ENCODE results near the gene TNFRSF12A.

Gene TNFRSF12A

DNA sequence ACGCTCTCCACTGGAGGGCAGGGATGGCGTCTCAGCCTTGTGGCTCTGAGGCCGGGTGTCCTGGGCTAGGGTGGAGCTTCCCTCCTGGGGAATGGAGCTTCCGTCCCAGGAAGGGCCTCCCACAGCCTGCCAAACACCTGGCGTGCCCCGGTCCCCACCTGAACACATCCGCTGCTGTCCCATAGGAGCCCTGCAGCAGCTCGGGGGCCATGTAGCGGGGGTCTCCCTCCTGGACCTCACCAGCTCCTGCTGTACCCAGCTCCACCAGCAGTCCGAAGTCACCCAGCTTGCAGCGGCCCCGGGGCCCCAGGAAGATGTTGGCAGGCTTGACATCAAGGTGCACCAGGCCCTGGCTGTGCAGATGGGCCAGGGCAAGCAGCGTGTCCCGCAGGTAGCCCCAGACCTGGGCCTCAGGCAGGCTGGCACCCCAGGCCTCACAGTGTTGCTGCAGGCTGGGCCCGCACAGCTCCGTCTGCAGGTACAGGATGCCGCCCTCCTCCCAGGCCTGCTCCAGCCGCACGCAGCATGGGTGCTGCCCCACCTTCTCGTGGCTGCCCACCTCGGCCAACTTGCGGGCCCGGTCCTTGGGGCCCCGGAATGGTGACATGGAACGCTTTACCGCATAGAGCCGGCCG lies 44.9 kb upstream of the TNFRSF12A start:
- Histone ChIP-seq H3K4me3 (no peak overlapping the region), H3K9ac (ENCODE audit: insufficient read length) (no peak overlapping the region), H3K9me3 (ENCODE audit: low read depth, low read length) (no peaks in the 10 kb centered on the region), H3K36me3 (ENCODE audit: insufficient read depth, low read length) (peaks cover 20% of the 10 kb centered on the region; the same call in 1 of the 2 replicates), H3K27ac (no peak overlapping the region)
- TF ChIP-seq POLR2AphosphoS5 (IDR thresholded peaks at IDR 0.05; ENCODE audit: borderline replicate concordance, low read depth, low read length) = no peak
- TF ChIP-seq EZH2 (IDR thresholded peaks at IDR 0.05) = no peak
- DNase-seq (ENCODE audit: low read depth, low spot score) = no peak

DNA sequence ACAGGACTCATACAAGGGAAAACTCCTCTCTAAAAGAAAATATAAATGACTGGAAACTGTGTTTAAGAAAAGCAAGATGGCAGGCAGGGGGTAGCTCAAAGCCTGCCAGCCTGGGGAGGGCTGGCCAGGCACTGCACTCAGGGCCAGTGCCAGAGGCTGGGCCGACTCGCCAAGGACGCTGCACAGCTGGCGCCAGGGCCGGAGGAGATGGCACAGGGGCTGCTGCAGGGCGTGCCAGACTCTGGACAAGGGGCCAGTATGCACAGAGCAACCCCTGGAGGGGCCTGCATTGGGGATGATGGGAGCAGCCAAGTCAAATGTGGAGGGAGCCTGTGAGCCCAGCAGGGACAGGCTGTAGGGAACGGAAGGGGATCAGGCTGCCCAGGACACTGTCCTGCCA lies 44.0 kb upstream of the TNFRSF12A start:
- Histone ChIP-seq H3K9ac (ENCODE audit: insufficient read length) (no peak overlapping the region), H3K27ac (no peak overlapping the region), H3K9me3 (ENCODE audit: low read depth, low read length) (no peaks in the 10 kb centered on the region), H3K4me3 (no peak overlapping the region), H3K36me3 (ENCODE audit: insufficient read depth, low read length) (peaks cover 20% of the 10 kb centered on the region; the same call in 1 of the 2 replicates)
- no peak for DNase-seq (ENCODE audit: low read depth, low spot score)
- TF ChIP-seq POLR2AphosphoS5 (IDR thresholded peaks at IDR 0.05; ENCODE audit: borderline replicate concordance, low read depth, low read length) (no peak), FOXP2 (optimal IDR thresholded peaks at IDR 0.05; ENCODE audit: control extremely low read depth, extremely low read length, insufficient read depth) (no peak), EZH2 (IDR thresholded peaks at IDR 0.05) (no peak)

DNA sequence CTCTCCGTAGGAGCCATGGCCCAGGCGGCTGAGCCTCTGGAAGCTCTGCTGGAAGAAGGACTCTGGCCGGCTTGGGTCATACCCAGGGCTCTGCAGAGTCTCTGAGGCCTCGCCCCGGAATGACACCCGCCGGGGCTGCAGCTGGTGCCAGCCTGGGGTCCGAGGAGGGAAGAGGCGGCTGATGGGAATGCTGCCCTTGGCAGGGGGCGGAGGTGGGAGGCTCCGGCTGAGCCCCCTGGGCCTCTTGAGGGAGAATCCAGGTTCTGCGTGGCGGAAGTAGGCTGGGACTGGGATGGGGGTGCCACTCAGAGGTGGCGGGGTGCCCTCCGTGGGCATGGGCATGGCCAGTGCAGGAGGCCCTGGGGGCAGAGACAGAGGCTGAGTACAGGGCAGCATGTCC lies 43.5 kb upstream of the TNFRSF12A start:
- Histone ChIP-seq H3K4me3 (no peak overlapping the region), H3K36me3 (ENCODE audit: insufficient read depth, low read length) (peaks cover 20% of the 10 kb centered on the region; the same call in 1 of the 2 replicates), H3K27ac (no peak overlapping the region), H3K9me3 (ENCODE audit: low read depth, low read length) (no peaks in the 10 kb centered on the region), H3K9ac (ENCODE audit: insufficient read length) (no peak overlapping the region)
- TF ChIP-seq EZH2 (IDR thresholded peaks at IDR 0.05) (no peak), POLR2AphosphoS5 (IDR thresholded peaks at IDR 0.05; ENCODE audit: borderline replicate concordance, low read depth, low read length) (no peak), FOXP2 (optimal IDR thresholded peaks at IDR 0.05; ENCODE audit: control extremely low read depth, extremely low read length, insufficient read depth) (no peak)
- no peak for DNase-seq (ENCODE audit: low read depth, low spot score)

DNA sequence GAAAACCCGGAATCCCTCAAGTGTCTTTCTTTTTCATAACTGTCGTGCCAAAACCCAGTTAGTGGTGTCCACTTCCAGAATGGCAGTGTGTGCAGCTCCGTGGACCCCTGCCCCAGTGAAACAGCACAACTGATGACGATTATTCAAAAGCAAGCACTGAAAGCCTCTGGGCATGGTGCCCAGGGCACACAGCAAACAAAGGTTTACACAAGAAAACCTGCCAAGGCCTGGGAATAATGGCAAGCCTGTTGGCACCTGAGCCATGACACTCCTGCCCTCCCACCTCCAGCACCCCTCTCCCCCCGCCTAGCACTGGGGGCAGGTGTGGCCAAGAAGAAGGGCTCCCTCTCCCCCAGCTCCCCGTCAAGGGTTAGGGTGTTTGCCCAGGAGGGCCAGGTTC lies 42.7 kb upstream of the TNFRSF12A start:
- Histone ChIP-seq H3K9ac (ENCODE audit: insufficient read length) (no peak overlapping the region), H3K36me3 (ENCODE audit: insufficient read depth, low read length) (peaks cover 17% of the 10 kb centered on the region; the same call in 1 of the 2 replicates), H3K27ac (no peak overlapping the region), H3K4me3 (no peak overlapping the region), H3K9me3 (ENCODE audit: low read depth, low read length) (no peaks in the 10 kb centered on the region)
- TF ChIP-seq EZH2 (IDR thresholded peaks at IDR 0.05) (no peak), POLR2AphosphoS5 (IDR thresholded peaks at IDR 0.05; ENCODE audit: borderline replicate concordance, low read depth, low read length) (no peak), FOXP2 (optimal IDR thresholded peaks at IDR 0.05; ENCODE audit: control extremely low read depth, extremely low read length, insufficient read depth) (no peak)
- no peak for DNase-seq (ENCODE audit: low read depth, low spot score)

DNA sequence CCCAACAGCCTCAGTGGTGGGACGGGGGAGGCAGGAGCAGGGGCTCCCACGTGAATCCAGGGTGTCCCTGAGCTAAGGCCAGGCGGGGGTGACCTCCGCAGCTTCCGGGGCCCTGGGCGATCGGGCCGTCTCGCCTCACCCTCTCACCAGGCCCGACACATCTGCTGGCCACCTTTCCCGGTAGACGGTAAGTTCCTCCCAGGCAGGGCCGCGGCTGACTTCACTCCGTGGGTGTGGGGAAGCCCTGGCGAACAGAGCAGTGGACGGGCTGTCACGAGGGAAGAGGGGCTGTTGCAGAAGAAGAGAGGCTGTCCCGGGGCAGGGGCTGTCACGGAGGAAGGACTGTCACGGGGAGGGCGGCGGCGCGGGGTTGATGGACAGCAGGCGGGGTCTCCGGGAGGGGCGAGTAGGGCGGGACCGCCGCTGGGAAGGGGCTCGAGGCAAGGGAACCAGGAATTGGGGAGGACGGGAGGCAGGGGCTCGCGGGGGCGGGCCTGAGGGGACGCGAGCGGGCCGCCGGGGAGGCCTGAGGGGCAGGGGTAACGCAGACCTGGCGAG lies 40.4 kb upstream of the TNFRSF12A start:
- H3K4me3 ChIP-seq = peak overlapping the region; percentile 89
- H3K9ac ChIP-seq (ENCODE audit: insufficient read length) = peak overlapping the region; percentile 92
- H3K36me3 ChIP-seq (ENCODE audit: insufficient read depth, low read length) = peaks cover 13% of the 10 kb centered on the region; the same call in 1 of the 2 replicates
- no peak for DNase-seq (ENCODE audit: low read depth, low spot score)
- TF ChIP-seq FOXP2 (optimal IDR thresholded peaks at IDR 0.05; ENCODE audit: control extremely low read depth, extremely low read length, insufficient read depth) (no peak), EZH2 (IDR thresholded peaks at IDR 0.05) (no peak), POLR2AphosphoS5 (IDR thresholded peaks at IDR 0.05; ENCODE audit: borderline replicate concordance, low read depth, low read length) (no peak)
- H3K9me3 ChIP-seq (ENCODE audit: low read depth, low read length) = no peaks in the 10 kb centered on the region
- peak overlapping the region; percentile 64; the same call in 1 of the 2 replicates for H3K27ac ChIP-seq

DNA sequence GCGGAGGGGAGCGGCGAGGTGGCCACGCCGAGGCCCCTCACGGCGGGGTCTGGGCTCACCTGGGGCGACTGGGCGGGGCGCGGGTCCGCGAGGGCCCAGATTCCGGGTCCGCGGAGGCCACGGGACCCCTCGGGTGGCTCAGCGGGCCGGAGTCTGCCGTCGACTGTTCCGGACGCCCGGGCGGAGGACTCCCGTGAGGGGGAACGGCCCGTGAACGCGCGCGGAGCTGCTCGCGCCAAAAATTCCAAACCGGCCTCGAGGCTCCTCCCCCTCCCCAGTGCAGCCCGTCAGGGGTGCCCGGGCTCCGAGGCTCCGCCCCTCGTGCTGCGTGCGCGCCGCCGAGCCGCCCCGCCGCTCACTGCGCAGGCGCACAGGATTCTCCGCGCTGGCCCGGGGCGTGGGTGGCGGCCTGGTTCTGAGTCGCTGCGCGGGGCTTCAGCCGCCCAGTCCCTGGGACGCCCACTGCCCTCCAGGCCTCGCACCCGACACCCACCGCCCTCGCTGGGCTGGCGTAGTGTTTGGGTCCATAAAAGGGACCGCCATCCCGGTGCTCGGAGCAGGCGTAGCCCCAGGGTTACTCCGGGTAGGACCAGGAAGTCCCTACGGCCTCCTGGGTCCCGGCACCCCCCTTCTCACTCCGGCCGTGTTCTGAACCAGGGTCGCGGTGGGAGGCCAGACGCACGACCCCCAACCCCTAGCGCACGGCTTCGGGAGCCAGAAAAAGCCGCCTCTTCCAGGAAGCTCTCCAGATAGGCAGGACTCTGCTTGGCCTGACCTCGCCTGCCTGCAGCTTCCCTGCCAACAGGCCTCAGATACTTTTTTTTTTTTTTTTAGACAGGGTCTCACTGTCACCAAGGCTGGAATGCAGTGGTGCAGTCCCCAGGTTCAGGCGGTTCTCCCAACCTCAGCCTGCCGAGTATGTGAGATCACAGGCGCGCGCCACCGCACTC lies 39.7 kb upstream of the TNFRSF12A start, which contains the start of gene PKMYT1:
TSS of gene PKMYT1 (minus strand) at position 220 of the 950 bp plus-strand sequence. CDS start 789 bp downstream, outside the sequence.
- peaks cover 6% of the 10 kb centered on the region; the same call in 1 of the 2 replicates for H3K36me3 ChIP-seq (ENCODE audit: insufficient read depth, low read length)
- H3K27ac ChIP-seq = peak within 1 kb of the TSS; percentile 74; the same call in 1 of the 2 replicates
- peak within 1 kb of the TSS; percentile 89 for H3K4me3 ChIP-seq
- TF ChIP-seq FOXP2 (optimal IDR thresholded peaks at IDR 0.05; ENCODE audit: control extremely low read depth, extremely low read length, insufficient read depth) (no peak), POLR2AphosphoS5 (IDR thresholded peaks at IDR 0.05; ENCODE audit: borderline replicate concordance, low read depth, low read length) (peak; percentile 91)
- H3K9me3 ChIP-seq (ENCODE audit: low read depth, low read length) = no peaks in the 10 kb centered on the region
- peak within 1 kb of the TSS; percentile 92 for H3K9ac ChIP-seq (ENCODE audit: insufficient read length)
- DNase-seq (ENCODE audit: low read depth, low spot score) = no peak

DNA sequence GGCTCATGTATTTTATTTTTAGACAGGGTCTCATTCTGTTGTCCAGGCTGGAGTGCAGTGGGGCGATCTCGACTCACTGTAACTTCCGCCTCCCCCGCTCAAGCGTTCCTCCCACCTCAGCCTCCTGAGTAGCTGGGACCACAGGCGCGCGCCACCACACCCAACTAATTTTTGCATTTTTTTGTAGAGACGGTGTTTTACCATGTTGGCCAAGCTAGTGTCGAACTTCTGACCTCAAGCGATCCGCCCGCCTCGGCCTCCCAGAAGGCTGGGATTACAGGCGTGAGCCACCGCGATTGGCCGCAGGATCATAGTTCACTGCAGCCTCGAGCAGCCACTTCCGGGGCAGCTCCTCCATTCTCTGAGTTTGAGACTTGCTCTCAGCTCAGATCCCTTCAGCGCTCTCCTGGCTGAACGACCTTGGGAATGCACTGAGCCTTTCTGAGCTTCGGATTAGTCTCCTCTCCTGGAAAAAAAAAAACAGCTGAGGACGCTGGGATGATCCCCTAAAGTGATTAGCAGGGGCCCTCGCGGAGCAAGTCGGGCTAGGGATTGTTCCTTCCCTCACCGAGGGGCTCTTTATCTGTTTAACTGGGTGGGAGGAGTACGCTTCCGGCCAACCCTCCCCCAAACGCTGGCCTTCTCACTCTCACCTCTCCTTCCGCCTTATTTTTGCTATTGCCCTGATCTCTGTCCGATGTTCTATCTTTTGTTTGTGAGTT lies 38.8 kb upstream of the TNFRSF12A start:
- TF ChIP-seq POLR2AphosphoS5 (IDR thresholded peaks at IDR 0.05; ENCODE audit: borderline replicate concordance, low read depth, low read length) = no peak
- no peak for TF ChIP-seq EZH2 (IDR thresholded peaks at IDR 0.05)
- no peak for TF ChIP-seq FOXP2 (optimal IDR thresholded peaks at IDR 0.05; ENCODE audit: control extremely low read depth, extremely low read length, insufficient read depth)
- no peak overlapping the region; the same call in 1 of the 2 replicates for H3K4me3 ChIP-seq

More for the DNA sequence above, 38.8 kb upstream of the TNFRSF12A start:
- no peaks in the 10 kb centered on the region for H3K9me3 ChIP-seq (ENCODE audit: low read depth, low read length)
- H3K9ac ChIP-seq (ENCODE audit: insufficient read length) = peak overlapping the region; percentile 39
- no peak for DNase-seq (ENCODE audit: low read depth, low spot score)
- H3K36me3 ChIP-seq (ENCODE audit: insufficient read depth, low read length) = no peaks in the 10 kb centered on the region; the same call in 1 of the 2 replicates
- 0 out of 2 replicates have a peak overlapping the region, but pooled peaks have one; percentile 44 for H3K27ac ChIP-seq

Data from SK-N-MC (cell line).